HEK293 (cell line): ENCODE measurements around the gene ZNF578.

Experiments used
- CTCF ChIP-seq: fragments of 450-650 bp; formaldehyde crosslinking; IDR thresholded peaks from 2 replicates; pipeline ENCODE4 v1.5.1; 2016; ENCODE audit warnings: missing biosample characterization, missing genetic modification characterization
- FEZF1 ChIP-seq: fragments of 450-650 bp; formaldehyde crosslinking; IDR thresholded peaks from 2 replicates; pipeline ENCODE4 v1.5.1; 2016; ENCODE audit warnings: missing biosample characterization, missing genetic modification characterization
- ZFHX2 ChIP-seq: fragments of 450-650 bp; formaldehyde crosslinking; conservative IDR thresholded peaks from 2 replicates; pipeline ENCODE4 v1.5.1; 2016; ENCODE audit warnings: missing biosample characterization, missing genetic modification characterization
- ZFP37 ChIP-seq: fragments of 450-650 bp; formaldehyde crosslinking; IDR thresholded peaks from 2 replicates; pipeline ENCODE4 v1.5.1; 2016; ENCODE audit warnings: missing biosample characterization, missing genetic modification characterization
- ZFP41 ChIP-seq: fragments of 450-650 bp; formaldehyde crosslinking; IDR thresholded peaks from 2 replicates; pipeline ENCODE4 v1.5.1; 2016; ENCODE audit warnings: missing biosample characterization, missing genetic modification characterization, borderline replicate concordance
- ZNF670 ChIP-seq: fragments of 450-650 bp; formaldehyde crosslinking; IDR thresholded peaks from 2 replicates; pipeline ENCODE4 v1.5.1; 2016; ENCODE audit warnings: missing biosample characterization, missing genetic modification characterization, low read depth
- ZNF792 ChIP-seq: fragments of 450-650 bp; formaldehyde crosslinking; IDR thresholded peaks from 2 replicates; pipeline ENCODE4 v1.5.1; 2016; ENCODE audit warnings: missing biosample characterization, missing genetic modification characterization
- TF ChIP-seq, protein P1 (sequence below): sonication (generic); formaldehyde crosslinking; IDR thresholded peaks from 2 replicates; pipeline ENCODE4 v1.8.1; 2022; ENCODE audit warnings: mild to moderate bottlenecking, moderate library complexity, missing genetic modification reagents
- TF ChIP-seq, protein P2 (sequence below): fragments of 450-650 bp; formaldehyde crosslinking; IDR thresholded peaks from 2 replicates; pipeline ENCODE4 v1.5.1; 2016; ENCODE audit warnings: missing biosample characterization, missing genetic modification characterization
- TF ChIP-seq, protein P3 (sequence below): fragments of 450-650 bp; formaldehyde crosslinking; IDR thresholded peaks from 2 replicates; pipeline ENCODE4 v1.5.1; 2016; ENCODE audit warnings: missing biosample characterization, missing genetic modification characterization

- TF ChIP-seq CTCF (tag by site-specific recombination) (no peak), ZFP41 (tag by site-specific recombination) (no peak), FEZF1 (tag by site-specific recombination) (no peak), ZNF792 (no peak), ZFP37 (no peak), ZFHX2 (tag by site-specific recombination) (no peak), ZNF670 (no peak)
- TF ChIP-seq, protein P1, sequence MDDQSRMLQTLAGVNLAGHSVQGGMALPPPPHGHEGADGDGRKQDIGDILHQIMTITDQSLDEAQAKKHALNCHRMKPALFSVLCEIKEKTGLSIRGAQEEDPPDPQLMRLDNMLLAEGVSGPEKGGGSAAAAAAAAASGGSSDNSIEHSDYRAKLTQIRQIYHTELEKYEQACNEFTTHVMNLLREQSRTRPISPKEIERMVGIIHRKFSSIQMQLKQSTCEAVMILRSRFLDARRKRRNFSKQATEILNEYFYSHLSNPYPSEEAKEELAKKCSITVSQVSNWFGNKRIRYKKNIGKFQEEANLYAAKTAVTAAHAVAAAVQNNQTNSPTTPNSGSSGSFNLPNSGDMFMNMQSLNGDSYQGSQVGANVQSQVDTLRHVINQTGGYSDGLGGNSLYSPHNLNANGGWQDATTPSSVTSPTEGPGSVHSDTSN (CRISPR knock-in tag): no peak
- TF ChIP-seq, protein P2, sequence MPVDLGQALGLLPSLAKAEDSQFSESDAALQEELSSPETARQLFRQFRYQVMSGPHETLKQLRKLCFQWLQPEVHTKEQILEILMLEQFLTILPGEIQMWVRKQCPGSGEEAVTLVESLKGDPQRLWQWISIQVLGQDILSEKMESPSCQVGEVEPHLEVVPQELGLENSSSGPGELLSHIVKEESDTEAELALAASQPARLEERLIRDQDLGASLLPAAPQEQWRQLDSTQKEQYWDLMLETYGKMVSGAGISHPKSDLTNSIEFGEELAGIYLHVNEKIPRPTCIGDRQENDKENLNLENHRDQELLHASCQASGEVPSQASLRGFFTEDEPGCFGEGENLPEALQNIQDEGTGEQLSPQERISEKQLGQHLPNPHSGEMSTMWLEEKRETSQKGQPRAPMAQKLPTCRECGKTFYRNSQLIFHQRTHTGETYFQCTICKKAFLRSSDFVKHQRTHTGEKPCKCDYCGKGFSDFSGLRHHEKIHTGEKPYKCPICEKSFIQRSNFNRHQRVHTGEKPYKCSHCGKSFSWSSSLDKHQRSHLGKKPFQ: no peak
- TF ChIP-seq, protein P3, sequence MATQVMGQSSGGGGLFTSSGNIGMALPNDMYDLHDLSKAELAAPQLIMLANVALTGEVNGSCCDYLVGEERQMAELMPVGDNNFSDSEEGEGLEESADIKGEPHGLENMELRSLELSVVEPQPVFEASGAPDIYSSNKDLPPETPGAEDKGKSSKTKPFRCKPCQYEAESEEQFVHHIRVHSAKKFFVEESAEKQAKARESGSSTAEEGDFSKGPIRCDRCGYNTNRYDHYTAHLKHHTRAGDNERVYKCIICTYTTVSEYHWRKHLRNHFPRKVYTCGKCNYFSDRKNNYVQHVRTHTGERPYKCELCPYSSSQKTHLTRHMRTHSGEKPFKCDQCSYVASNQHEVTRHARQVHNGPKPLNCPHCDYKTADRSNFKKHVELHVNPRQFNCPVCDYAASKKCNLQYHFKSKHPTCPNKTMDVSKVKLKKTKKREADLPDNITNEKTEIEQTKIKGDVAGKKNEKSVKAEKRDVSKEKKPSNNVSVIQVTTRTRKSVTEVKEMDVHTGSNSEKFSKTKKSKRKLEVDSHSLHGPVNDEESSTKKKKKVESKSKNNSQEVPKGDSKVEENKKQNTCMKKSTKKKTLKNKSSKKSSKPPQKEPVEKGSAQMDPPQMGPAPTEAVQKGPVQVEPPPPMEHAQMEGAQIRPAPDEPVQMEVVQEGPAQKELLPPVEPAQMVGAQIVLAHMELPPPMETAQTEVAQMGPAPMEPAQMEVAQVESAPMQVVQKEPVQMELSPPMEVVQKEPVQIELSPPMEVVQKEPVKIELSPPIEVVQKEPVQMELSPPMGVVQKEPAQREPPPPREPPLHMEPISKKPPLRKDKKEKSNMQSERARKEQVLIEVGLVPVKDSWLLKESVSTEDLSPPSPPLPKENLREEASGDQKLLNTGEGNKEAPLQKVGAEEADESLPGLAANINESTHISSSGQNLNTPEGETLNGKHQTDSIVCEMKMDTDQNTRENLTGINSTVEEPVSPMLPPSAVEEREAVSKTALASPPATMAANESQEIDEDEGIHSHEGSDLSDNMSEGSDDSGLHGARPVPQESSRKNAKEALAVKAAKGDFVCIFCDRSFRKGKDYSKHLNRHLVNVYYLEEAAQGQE: no peak
Measured at GRCh38 chr19:52542984-52543664, 89.8 kb downstream of the ZNF578 start.
